ENCODE measurements around the gene DOK6.

- TF ChIP-seq SMARCC2 (IDR thresholded peaks at IDR 0.05) (no peak), EZH2 (conservative IDR thresholded peaks at IDR 0.05; ENCODE audit: low read depth, low read length) (no peak), CHCHD3 (CRISPR knock-in tag; IDR thresholded peaks at IDR 0.05) (no peak), SMAD1 (CRISPR knock-in tag; IDR thresholded peaks at IDR 0.05; ENCODE audit: borderline replicate concordance, low read depth) (no peak), TAF15 (IDR thresholded peaks at IDR 0.05; ENCODE audit: low read depth, low read length, poor library complexity, severe bottlenecking) (no peak), POLR2AphosphoS5 (IDR thresholded peaks at IDR 0.05; ENCODE audit: low read depth, low read length) (no peak), RARA (CRISPR knock-in tag; IDR thresholded peaks at IDR 0.05) (no peak), BRD4 (CRISPR knock-in tag; IDR thresholded peaks at IDR 0.05) (no peak), ISX (CRISPR knock-in tag; conservative IDR thresholded peaks at IDR 0.05) (no peak), RBFOX2 (IDR thresholded peaks at IDR 0.05; ENCODE audit: low read depth, low read length) (no peak), ZNF468 (CRISPR knock-in tag; IDR thresholded peaks at IDR 0.05) (no peak), CEBPG (CRISPR knock-in tag; IDR thresholded peaks at IDR 0.05) (peak; percentile 60; the same call in 1 of the 2 replicates), POLR2A (IDR thresholded peaks at IDR 0.05; ENCODE audit: insufficient read depth in 1 of 2, low read depth in 2 of 2, low read length in 2 of 2) (no peak)
- TF ChIP-seq, protein P1, sequence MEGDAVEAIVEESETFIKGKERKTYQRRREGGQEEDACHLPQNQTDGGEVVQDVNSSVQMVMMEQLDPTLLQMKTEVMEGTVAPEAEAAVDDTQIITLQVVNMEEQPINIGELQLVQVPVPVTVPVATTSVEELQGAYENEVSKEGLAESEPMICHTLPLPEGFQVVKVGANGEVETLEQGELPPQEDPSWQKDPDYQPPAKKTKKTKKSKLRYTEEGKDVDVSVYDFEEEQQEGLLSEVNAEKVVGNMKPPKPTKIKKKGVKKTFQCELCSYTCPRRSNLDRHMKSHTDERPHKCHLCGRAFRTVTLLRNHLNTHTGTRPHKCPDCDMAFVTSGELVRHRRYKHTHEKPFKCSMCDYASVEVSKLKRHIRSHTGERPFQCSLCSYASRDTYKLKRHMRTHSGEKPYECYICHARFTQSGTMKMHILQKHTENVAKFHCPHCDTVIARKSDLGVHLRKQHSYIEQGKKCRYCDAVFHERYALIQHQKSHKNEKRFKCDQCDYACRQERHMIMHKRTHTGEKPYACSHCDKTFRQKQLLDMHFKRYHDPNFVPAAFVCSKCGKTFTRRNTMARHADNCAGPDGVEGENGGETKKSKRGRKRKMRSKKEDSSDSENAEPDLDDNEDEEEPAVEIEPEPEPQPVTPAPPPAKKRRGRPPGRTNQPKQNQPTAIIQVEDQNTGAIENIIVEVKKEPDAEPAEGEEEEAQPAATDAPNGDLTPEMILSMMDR (CRISPR knock-in tag; IDR thresholded peaks at IDR 0.05) = peak; percentile 49
Measured at GRCh38 chr18:69484699-69485396, 84.2 kb downstream of the DOK6 start.
